Ishikawa (cell line): ENCODE results near the gene TUT1.

Source experiments
- CEBPB ChIP-seq: IDR thresholded peaks from 2 replicates; pipeline ENCODE4 v1.6.1; 2012
- CREB1 ChIP-seq: IDR thresholded peaks from 2 replicates; pipeline ENCODE4 v1.6.1; 2012; ENCODE audit warnings: low read depth
- MAX ChIP-seq: IDR thresholded peaks from 2 replicates; pipeline ENCODE4 v1.6.1; 2012
- ZBTB7A ChIP-seq: IDR thresholded peaks from 2 replicates; pipeline ENCODE4 v1.6.1; 2012; ENCODE audit warnings: low read depth

- TF ChIP-seq MAX = peak; percentile 31
- TF ChIP-seq CREB1 = no peak
- TF ChIP-seq ZBTB7A = 0 out of 2 replicates have a peak, but pooled peaks have one; percentile 17
- no peak for TF ChIP-seq CEBPB
These were observed 38.1 kb downstream of the TUT1 start for GRCh38 chr11:62553080-62553838.
